ENCODE data around the gene EIF2A. TPM values are rescaled to one million over a fixed set of nuclear protein-coding genes. Genes with fewer than 3 reads are reported as not detected.

The EIF2A gene
- total RNA-seq, 1 donor = 118 TPM

DNA sequence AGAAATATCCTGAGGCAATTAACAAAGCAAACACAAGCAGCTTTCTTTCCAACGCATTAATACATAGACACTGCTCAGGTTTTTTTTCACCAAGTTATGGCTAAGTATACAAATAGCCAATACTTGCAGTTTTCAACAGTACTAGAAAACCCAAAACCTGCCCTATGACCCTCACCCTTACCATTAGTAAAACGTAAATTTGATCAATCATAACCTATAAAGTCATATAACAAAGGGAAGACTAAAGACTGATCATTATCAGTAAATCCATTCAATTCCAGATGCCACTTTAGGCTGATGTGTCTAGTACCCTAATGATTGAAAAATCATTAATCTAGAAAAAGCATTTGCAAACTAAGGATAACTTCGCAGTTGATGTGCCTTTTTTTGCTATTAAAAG is 3.5 kb upstream of the EIF2A start:
- DNase-seq (ENCODE audit: low read depth in 2 of 3, low spot score in 2 of 3) = no peak

GRCh38 chr3:150543531-150543930 is 3.1 kb upstream of the EIF2A start:
- DNase-seq (ENCODE audit: low read depth in 2 of 3, low spot score in 2 of 3) = no peak

DNA sequence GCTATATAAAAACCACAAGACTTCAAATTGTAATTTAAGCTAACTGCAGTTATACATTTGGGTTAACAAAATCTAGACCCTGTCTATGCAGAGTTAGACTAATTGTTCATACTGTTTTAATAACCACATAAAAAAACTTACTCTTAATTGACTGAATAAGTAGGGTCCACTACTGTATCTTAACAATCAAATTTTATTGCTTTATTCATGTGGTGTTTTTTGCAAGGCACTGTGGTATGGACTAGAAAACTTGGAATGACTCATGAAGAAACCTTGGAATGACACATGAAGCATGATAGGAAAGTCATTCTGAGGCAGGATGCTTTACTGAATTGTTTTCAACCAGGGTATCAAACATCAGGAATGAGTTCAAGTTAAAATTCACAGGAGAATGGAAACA is 2.5 kb upstream of the EIF2A start:
- no peak for DNase-seq (ENCODE audit: low read depth in 2 of 3, low spot score in 2 of 3)

GRCh38 chr3:150544726-150545125 is 1.9 kb upstream of the EIF2A start:
- DNase-seq (ENCODE audit: low read depth in 2 of 3, low spot score in 2 of 3) = no peak

- DNase-seq (ENCODE audit: low read depth in 2 of 3, low spot score in 2 of 3) = peak in 2 of 3 donors; percentile 9 to 45
These were observed 965 bp upstream of the EIF2A start for GRCh38 chr3:150545419-150546225.

DNA sequence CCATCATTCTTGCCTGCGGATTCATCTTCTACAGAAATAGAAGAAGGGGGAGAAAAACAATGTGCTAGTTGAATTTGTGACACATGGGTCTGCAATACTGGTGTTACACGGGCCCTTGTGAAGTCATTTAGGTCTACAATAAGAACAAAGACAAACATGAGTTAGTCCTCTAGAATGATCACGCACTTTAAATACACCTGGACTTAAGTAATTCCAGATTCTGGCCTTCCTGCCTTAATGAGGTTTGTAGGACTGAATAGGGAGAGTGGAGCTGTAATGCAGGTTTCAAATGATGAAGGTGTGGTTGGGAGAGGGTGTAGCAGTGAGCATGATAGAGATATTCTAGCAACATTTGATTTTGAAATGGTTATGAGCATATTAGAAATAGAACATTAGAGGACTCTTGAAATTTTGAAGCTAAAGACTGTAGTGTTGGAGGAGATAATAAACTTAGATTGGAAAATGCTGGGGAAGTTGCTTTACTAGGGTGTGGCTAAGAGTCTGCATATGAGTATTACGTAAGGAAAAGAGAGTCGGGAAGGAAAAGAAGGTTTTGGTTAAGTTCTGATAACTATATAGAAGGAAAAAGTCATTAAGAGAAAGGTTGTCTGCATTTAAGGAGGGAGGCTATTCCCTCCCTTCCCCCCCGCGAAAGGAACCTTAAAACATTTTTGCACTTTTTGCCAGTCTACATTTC is 606 bp downstream of the EIF2A start:
- DNase-seq (ENCODE audit: low read depth in 2 of 3, low spot score in 2 of 3) = no peak

DNA sequence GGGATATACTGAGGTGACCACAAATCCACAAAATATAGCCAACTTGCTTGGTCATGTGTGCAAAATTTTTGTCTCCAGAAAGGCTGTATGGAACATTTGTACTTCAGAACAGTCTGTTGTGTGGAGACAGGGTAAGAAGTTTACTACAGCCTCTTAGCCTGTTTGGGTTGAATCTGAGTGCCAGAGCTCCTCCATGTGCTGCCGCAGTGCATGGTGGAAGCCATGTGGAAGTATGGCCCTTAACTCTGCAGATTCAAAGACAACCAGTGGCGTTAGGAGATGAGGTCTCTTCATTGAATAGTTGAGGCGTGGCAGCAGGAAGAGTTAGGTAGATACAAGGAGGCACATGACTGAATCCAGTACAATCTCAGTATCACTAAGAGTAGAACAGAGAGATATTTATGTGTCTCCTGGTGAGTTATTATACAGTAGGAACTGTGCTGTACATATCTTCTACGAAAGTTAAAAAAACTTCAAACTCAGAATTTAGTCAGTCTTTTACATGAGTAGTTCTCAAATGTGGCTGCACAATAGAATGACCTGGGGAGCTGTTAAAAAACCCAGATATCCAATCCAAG is 9.4 kb downstream of the EIF2A start:
- no peak for DNase-seq (ENCODE audit: low read depth in 2 of 3, low spot score in 2 of 3)

DNA sequence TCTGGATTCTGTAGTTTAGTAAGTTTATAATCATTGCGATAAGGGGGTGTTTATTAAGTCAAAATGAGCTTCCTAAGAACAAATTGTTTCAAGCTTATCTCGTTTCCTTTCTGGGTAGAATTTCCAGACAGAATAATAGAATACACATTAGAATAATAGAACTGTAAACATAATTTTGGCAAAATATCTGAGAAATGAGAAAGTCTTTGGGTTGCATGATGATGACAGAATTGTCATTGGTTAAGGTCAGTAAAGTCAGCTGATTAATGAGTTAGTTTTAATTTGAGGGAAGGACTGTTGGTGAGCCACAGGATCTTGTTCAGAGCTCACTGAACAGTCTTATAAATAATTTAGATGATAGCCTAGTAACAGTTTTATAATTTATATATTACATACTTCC is 10.2 kb downstream of the EIF2A start:
- DNase-seq (ENCODE audit: low read depth in 2 of 3, low spot score in 2 of 3) = no peak

DNA sequence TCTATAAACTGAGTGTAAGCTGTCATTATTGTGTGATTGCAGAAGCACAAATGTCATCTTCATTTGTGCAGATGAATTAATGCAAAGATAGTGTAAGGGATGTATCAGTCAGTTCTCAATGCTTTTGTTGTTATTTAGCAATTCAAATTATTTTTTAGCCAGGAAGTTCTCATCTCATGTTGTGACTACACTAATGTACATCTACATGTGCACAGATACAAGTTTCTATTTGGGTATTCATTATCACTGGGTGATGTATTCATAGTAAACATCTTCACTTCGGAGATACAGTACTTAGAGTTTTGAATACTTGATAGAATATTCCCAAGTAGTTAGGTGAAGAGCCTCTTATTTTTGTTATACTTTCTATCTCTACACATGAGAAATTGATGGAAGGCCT is 11.1 kb downstream of the EIF2A start:
- DNase-seq (ENCODE audit: low read depth in 2 of 3, low spot score in 2 of 3) = no peak

- no peak for DNase-seq (ENCODE audit: low read depth in 2 of 3, low spot score in 2 of 3)
These were observed 17.7 kb downstream of the EIF2A start for GRCh38 chr3:150564243-150564642.

- DNase-seq (ENCODE audit: low read depth in 2 of 3, low spot score in 2 of 3) = no peak
These were observed 20.7 kb downstream of the EIF2A start for GRCh38 chr3:150567328-150567727.

DNA sequence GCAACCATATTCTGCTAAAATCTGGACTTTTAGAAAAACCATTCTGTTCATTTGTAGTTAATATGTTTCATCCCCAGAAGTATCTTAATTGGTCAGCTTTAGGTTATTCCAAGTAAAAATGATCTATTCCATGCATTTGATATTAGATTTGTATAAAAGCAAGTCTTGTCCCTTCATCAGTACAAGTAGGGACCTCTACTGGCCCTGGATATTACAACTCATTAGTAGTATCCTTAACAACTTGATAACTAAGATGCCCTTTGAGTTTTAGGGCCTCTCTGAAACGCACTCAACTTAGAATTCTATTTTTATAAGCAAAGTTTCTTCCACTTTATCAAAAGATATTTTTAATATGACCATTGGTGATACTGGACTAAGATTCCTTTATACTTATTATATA is 31.3 kb downstream of the EIF2A start:
- DNase-seq (ENCODE audit: low read depth in 2 of 3, low spot score in 2 of 3) = peak in 1 of 3 donors; percentile 21

GRCh38 chr3:150581174-150581573 is 34.6 kb downstream of the EIF2A start:
- DNase-seq (ENCODE audit: low read depth in 2 of 3, low spot score in 2 of 3) = no peak

- no peak for DNase-seq (ENCODE audit: low read depth in 2 of 3, low spot score in 2 of 3)
These were observed 36.0 kb downstream of the EIF2A start for GRCh38 chr3:150582620-150583019.

DNA sequence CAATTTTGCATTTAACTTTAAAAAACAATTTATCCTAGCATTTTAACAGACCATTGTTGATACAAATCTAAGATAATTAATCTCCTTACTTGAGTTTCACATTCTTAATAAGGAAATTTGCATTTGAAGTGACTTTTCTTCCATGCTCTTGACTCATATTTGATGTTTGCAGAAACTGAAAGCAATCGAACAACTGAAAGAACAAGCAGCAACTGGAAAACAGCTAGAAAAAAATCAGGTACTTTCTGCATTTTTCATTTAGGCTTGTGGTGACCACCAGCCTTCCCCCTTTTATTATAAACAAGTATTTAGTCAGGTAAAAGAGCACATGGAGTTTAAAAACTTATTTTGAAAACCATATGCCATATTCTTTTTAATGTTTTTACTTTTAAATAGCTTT is 36.4 kb downstream of the EIF2A start:
- DNase-seq (ENCODE audit: low read depth in 2 of 3, low spot score in 2 of 3) = no peak

DNA sequence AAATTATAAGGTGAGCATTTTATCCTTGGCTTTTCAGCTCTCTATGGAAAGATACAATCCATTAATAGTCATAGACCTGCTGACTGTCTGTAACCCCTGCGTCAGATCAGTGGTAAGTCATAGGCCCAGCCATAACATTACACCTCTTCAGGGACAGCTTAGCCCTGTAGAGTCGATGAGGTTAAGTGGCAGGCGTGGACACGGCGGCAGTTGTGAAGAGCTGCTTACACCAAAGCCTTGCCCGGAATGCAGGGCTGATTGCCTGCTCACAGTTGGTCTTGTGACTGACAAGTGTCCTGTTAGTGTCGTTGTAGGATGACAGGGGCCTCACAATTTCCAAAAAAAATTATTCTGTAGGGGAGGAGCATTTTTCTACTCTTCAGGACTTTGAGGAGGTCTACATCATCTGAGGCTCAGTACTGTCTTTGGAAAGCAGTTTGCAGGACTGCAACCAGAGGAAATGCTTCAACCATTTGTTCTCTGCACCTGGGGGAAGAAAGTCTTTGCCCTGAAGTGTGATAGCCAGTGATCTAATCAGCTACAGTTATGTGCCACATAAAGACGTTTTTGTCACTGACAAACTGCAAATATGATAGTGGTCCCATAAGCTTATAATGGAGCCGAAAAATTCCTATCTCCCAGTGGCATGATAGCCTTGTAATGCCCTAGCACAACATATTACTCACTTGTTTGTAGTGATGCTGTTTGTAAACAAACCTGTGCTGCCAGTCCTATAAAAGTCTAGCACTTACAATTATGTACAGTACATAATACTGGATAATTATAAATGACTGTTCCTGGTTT is 41.6 kb downstream of the EIF2A start:
- no peak for DNase-seq (ENCODE audit: low read depth in 2 of 3, low spot score in 2 of 3)

GRCh38 chr3:150589759-150590158 is 43.2 kb downstream of the EIF2A start:
- DNase-seq (ENCODE audit: low read depth in 2 of 3, low spot score in 2 of 3) = no peak

GRCh38 chr3:150594150-150594549 is 47.6 kb downstream of the EIF2A start:
- DNase-seq (ENCODE audit: low read depth in 2 of 3, low spot score in 2 of 3) = no peak

DNA sequence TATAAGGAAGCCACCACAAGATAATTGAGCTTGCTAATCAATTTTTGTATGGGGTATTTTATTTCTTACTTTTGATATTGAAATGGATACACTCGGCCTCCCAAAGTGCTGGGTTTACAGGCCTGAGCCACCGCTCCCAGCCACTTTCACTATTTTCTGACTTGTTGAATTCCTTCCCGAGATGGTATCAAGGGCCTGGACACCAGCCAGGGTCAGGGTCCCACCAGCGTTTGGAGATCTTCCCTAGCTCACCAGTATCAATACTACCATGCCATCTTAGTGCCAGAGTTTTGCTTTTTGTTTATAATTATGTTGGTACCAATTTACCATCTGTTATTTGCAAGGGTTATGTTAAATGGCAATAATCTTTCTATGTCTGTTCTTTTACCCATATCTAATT is 51.1 kb downstream of the EIF2A start:
- DNase-seq (ENCODE audit: low read depth in 2 of 3, low spot score in 2 of 3) = no peak

DNA sequence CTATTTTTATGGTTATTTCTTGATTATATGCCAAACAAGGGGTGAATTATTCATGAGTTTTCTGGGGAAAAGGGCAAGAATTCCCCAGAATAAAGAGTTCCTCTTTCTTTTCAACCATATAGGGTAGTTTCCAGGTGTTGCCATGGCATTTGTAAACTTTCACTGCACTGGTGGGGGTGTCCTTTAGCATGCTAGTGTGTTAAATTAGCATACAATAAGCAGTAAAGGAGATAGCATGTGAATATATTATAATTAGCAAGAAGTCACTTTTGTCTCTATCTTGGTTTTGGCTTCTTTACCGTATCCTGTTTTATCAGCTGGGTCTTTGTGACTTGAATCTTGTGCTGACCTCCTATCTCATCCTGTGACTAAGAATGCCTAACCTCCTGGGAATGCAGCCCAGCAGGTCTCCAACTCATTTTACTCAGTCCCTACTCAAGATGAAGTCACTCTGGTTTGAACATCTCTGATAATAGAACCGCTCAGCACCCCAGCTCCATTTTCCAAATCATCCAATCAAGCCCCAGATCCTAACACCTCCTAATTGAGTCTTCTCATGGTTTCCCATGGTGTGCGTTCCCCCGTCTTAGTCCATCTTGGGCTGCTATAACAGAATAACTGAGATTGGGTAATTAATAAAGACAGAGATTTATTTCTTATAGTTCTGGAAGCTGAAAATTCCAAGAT is 53.2 kb downstream of the EIF2A start:
- peak in 2 of 3 donors; percentile 41 to 50 for DNase-seq (ENCODE audit: low read depth in 2 of 3, low spot score in 2 of 3)

Data from hematopoietic multipotent progenitor cell (in vitro differentiated cells).